HG03064 (cell line): Measurements from ENCODE around the gene FOSB.
A peak's percentile ranks its signal among the peaks of the same experiment; 100 is the strongest.
"Not testable (repeated sequence)": the region's sequence is repeated elsewhere in the genome, so short reads cannot be mapped to it uniquely, and the experiment has no call there.

Experiments
- ATAC-seq: cut with Tn5 transposase; IDR thresholded peaks from one replicate; pipeline ENCODE4 v1.9.1; 2021; ENCODE audit warnings: low read depth; ENCODE audit not compliant: unreplicated experiment

Gene FOSB

GRCh38 chr19:45467456-45468158 lies at the start of gene FOSB:
TSS of gene FOSB (plus strand) at chr19:45467996. CDS start at chr19:45468587, 591 bp downstream.
- no peak for ATAC-seq

- ATAC-seq: no peak
Observed at GRCh38 chr19:45418802-45419201, 49.0 kb upstream of the FOSB start.

GRCh38 chr19:45419396-45419795 lies 48.4 kb upstream of the FOSB start:
- ATAC-seq: no peak

GRCh38 chr19:45419895-45420294 lies 47.9 kb upstream of the FOSB start:
- no peak for ATAC-seq

DNA sequence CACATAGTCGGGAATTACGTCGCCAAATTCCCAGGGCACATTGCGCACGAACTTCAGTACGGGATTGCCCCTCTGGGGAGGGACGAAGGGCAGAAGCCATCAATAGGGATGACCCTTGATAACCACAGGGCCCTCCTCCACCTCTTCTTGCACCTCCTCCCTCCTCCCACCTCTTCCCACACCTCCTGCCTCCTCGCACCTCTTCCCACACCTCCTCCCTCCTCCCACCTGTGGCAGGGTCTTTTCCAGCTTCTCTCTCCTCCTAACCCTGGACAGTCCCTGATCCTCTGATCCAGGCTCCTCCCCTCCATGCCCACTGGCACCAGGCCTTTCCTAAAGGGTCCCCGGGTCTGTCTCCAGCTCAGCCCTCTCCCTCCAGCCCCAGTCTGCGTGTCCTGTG lies 47.4 kb upstream of the FOSB start:
- no peak for ATAC-seq

DNA sequence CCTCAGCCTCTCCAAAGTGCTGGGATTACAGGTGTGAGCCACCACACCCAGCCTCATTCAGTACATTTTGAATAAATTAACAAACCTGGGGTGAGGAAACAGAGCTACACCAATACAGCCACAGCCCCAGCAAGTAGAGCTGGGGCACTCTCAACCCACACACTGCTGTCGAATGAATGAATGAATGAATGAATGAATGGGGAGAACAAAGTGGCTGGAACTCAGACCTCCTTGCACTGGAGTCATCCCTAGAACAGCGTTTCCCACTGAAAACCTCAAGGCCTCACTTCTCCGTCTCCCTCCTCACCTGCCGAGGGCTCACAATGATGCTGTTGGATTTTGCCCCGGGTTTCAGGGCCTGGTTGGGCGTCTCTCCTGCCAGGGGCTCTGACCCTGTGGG lies 46.9 kb upstream of the FOSB start:
- no peak for ATAC-seq

- no peak for ATAC-seq
Observed at GRCh38 chr19:45421947-45422498, 45.8 kb upstream of the FOSB start.

- ATAC-seq: no peak
Observed at GRCh38 chr19:45423033-45423588, 44.7 kb upstream of the FOSB start.

GRCh38 chr19:45423589-45424190 lies 44.1 kb upstream of the FOSB start, which contains the start of gene ERCC1:
TSS of gene ERCC1 (minus strand) at chr19:45423917. CDS start at chr19:45423374, 543 bp downstream.
- peak; percentile 52 for ATAC-seq

DNA sequence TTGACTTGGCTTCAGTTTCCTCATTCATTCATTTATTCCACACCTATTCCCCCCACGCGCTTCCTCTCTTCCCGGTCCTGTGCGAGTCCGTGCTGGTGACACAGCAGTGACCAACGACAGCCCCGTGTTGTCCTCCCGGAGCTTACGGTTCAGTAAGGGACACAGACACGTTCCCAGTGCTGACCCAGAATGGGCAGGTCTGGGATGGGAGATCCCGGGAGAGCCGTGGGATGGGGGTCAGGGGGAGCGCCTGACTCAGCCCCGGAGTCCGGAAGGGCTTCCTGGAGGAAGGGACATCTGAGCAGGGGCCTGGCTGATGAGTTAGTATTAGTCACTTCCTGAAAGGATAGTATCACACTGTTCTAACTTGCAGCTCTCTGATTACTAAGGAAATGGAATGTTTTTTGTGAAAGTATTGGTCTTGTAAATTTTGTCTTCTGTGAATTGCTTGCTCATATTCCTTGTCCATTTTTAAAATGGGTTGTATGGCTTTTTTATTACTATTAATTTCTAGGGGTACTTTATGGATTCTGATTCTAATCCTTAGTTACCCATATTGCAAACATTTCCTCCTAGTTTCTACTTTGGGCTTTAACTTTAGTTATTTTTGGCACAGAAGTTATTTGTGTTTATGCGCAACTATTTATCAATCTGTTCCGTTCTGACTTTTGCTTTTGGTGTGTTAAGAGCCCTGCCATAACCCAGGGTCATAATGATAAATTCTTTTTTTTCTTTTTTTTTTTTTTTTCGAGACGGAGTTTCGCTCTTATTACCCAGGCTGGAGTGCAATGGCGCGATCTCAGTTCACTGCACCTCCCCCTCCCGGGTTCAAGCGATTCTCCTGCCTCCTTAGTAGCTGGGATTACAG lies 43.4 kb upstream of the FOSB start:
- ATAC-seq: no peak

- ATAC-seq: no peak
Observed at GRCh38 chr19:45428384-45429231, 39.2 kb upstream of the FOSB start.

GRCh38 chr19:45429896-45430295 lies 37.9 kb upstream of the FOSB start:
- not testable (repeated sequence) for ATAC-seq

- not testable (repeated sequence) for ATAC-seq
Observed at GRCh38 chr19:45431008-45431407, 36.8 kb upstream of the FOSB start.

DNA sequence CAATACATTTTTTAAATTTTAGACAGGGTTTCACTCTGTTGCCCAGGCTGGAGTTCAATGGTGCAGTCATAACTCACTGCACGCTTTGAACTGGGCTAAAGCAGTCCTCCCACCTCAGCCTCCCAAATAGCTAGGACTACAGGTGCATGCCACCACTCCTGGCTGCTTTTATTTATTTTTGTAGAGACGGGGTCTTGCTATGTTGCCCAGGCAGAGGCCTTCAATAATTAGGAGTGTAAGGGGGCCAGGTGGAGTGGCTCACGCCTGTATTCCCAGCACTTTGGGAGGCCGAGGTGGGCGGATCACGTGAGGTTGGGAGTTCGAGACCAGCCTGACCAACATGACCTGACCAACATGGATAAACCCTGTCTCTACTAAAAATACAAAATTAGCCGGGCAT lies 35.3 kb upstream of the FOSB start:
- not testable (repeated sequence) for ATAC-seq

GRCh38 chr19:45437328-45437727 lies 30.5 kb upstream of the FOSB start:
- ATAC-seq: no peak

- no peak for ATAC-seq
Observed at GRCh38 chr19:45439190-45439568, 28.6 kb upstream of the FOSB start.

DNA sequence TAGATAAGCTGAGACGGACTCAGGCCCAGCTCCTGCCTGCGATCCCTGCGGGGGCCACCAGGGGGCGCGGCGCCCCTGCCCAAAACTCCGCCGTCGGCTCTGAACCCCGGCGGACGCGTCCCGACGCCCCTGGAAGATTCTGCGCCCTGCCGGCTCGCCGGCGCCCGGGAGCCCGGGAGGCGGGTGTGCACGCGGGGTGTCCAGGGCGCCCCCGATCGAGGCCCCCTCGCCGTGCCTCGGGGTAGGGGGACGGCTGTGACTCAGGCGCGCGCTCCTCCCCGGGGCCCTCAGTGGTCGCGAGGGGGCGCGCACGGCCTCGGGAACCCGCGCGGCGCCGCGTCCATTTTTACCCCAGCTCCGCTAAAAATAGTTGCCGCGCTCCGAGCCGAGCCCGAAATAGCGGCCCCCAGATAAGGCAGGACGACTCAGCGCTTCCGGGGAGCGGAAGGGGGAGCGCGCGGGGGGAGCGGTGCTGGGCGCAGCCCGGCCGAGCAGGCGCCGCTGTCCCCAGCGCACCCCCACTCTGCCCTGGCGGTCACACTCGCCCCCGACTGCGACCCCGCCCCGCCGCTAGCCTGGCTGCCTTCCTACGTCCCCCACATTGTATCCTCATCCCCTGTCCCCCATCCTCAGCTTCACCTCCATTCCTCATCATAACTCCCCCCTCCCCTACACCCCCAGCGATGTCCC lies 28.1 kb upstream of the FOSB start:
- ATAC-seq: peak; percentile 37

DNA sequence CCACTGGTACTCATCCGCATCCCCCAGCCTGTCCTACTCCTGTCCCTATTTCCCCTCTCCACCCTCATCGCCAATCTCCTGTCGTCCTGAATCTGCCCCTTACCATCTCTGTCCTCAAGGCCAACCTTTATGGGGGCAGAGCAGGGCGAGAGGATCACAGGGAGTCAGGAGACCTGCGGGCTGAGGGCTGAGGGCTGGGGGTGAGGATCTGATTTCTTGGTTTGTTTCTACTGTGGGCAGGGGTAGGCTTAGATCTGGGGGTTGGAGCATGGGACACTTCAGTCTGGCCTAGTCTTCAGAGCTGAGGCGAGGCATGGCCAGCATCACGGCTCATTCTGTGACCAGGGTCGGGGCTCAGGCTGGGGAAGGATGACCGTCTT lies 27.5 kb upstream of the FOSB start:
- no peak for ATAC-seq
